ENCODE results near the gene TXN2.
"Not testable (repeated sequence)": the region's sequence is repeated elsewhere in the genome, so short reads cannot be mapped to it uniquely, and the experiment has no call there.

The TXN2 gene, protein sequence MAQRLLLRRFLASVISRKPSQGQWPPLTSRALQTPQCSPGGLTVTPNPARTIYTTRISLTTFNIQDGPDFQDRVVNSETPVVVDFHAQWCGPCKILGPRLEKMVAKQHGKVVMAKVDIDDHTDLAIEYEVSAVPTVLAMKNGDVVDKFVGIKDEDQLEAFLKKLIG

DNA sequence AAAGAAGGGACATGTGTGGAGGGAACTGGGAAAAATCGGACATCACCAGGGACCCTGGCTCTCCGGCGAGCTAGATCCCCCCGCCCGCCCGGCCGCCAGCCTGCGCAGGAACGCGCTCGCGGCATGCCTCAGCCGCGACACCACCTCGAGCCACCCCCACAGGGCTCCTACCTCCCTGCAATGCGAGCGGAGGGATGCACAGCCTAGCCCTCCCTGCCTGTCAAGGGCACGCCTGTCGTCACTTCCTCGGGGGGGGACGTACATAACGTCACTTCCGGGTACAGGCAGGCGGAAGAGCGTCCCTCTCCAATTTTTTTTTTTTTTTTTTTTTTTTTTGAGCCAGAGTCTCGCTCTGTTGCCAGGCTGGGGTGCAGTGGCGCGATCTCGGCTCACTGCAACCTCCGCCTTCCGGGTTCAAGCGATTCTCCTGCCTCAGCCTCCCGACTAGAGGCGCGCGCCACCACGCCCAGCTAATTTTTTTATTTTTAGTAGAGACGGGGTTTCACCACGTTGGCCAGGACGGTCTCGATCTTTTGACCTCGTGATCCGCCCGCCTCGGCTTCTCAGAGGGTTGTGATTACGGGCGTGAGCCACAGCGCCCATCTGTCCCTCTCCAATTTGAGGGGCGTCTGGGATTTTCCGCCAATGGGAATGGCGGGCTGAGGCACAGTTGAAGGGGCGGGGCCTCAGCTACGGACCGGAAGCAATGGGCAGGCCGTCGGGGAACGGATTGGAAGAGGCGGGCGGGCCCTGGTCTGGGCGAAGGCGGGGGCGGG, at the start of gene TXN2:
Gene TXN2, minus strand, starts transcription at position 248 of the 776 bp plus-strand sequence. CDS start 803 bp downstream, outside the sequence.
- peak; percentile 95 for DNase-seq

DNA sequence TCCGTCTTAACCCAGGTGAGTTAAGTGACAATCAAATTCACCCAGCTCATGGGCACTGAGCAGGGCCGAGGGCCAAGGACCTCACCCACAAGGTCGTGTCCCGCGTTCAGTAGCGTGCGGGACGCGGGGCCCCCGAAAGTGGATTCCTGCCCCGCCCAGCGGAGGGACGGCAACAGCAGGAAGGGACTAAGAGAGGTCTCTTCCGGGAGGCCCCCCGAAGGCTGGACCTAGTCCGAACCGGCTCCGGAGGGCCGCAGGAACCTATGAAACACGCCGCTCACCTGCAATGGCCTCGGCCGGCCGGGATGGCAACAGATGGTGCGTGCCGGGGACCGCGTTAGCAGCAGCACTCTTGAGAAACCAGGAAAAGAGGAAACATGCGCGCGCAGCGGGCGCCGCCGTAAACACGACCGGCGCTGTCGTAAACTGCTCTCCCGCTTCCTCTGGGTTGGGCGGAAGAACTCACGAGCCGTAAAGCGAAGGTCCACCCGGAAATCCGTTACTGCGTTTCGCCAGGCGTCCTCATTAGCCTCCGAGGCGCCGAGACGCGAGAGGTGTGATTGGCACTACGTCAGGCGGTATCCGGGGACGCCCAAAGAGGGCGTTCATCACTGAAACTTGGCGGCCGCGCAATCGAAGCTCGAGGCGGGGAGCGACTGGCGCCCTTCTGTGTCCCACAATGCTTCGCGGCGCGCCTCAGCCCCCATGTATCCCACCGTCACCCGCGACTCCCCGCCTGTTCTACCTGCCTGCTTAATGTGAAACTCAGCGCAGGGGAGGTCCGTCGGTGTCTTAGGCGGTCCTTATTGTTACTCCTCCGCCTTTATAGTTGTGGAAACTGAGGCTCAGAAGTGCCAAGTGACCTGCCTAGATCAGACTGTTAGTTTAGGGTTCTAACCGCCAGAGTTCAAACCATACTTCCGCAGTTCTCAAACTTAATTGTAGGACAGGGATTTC, 47.6 kb upstream of the TXN2 start, which contains the start of gene EIF3D:
Gene EIF3D, minus strand, starts transcription at position 372 of the 957 bp plus-strand sequence. CDS start 3,045 bp downstream, outside the sequence.
- peak; percentile 98 for DNase-seq

DNA sequence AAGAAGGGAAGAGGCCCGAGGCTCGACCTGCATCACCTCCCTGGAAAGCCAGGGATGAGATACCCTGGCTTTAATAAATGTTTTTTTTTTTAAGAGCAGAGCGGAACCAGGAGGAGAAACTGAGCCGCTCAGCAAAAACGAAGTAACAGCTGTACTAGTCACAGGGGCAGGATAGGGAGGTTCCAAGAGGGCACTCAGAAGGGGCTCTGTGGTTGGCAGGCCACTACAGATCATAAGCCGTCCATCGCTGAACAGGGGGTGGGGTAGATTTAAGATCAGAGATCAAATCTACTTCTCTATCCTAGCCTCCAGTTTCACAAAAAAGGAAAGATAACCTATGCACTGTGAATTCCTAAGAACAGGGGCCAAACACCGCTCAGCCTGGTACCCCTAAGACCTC, 46.9 kb upstream of the TXN2 start:
- DNase-seq: peak; percentile 20

DNA sequence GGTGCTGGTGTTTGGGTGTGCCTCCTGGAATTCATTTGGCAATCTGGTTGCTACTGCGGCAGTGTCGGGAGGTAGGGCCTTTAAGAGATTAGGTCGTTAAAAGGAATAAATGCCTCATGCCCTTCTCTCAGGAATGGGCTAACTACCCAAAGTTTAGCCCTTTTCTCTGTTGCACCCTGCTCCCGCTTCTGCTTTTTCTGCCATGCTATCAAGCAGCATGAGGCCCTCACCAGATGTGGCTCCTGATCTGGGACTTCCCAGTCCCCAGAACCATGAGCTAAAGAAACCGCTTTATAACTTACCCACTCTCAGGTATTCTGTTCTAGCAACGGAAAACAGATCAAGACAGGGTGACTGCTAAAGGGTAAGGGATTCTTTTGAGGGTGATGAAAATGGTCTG, 41.2 kb upstream of the TXN2 start:
- no peak for DNase-seq

DNA sequence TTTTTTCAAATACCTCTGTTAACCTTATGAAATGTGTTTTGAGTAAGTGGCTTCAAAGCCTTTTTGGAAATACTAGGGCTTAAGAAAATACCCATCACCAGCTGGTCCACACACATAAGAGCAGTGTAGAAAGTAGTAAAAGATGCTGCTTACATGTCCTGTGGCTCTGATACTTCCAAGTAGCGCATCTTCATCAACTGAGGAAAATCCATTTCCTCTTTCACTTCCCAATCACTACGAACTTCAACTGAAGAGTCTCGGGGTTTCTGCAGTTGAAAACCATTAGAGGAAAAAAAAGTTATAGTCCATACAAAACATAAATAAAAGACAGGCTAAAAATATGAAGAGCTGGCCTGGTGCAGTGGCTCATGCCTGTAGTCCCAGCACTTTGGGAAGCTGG, 39.0 kb upstream of the TXN2 start:
- DNase-seq: no peak

DNA sequence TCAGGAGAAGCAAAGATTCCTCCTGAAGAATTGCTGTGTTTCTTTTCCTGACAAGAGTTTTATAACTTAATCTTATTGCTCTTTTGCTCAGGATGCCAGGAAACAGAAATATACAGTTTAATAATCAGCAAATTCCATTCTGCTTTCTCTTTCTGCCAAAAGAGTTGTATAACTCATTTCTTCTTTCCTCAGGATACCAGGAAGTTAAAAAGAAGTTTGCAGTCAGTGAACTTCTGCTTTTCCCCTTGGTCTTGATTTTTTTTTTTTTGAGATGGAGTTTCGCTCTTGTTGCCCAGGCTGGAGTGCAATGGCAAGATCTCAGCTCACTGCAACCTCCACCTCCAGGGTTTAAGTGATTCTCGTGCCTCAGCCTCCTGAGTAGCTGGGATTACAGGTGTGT, 38.5 kb upstream of the TXN2 start:
- not testable (repeated sequence) for DNase-seq

DNA sequence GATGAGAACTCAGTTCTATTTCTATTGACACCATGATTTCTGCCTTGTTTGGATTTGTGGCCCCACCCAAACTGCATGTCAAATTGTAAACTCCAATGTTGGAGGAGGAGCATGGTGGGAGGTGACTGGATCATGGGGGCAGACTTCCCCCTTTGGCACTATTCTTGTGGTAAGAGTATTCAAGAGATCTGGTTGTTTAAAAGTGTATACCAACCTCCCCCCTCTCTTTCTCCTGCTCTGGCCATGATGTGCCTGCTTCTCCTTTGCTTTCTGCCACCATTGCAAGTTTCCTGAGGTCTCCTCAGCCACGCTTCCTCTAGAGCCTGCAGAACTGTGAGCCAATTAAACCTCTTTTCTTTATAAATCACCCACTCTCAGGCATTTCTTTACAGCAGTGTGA, 33.3 kb upstream of the TXN2 start:
- no peak for DNase-seq

DNA sequence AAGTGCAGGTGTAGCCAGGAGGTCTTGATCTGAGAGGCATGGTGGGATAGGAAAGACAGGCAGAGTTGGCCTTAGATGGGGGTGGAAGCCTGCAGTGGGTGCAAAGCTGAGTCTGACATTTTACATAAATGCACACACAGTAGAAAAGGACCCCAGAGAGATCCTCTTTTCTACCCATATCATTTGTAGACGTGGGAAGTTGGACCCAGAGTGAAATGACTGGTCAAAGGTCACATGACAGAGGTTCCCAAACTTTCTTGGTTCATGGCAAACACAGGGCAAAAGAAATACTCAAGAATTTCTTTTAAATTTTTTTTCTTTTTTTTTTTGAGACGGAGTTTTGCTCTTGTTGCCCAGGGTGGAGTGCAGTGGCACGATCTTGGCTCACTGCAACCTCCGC, 31.6 kb upstream of the TXN2 start:
- no peak for DNase-seq

DNA sequence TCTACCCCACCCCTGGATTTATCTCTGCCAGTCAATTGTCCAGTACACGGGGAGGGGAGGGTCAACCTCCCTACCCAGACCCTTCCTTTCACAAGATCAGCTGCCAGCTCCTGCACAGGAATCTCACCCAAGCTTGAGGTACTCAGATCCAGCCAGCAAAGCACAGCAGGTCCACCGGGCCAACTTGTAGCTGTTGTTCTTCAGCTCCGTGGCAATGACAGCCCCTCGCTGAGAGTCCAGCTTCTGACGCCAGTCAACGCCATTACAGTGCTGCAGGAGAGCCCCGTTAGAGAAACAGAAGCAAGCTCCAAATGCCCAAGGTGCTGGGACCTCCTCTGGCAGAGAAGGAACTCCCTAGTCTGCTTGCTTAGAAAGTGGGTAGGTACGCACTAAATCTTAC, 30.9 kb upstream of the TXN2 start:
- DNase-seq: no peak

DNA sequence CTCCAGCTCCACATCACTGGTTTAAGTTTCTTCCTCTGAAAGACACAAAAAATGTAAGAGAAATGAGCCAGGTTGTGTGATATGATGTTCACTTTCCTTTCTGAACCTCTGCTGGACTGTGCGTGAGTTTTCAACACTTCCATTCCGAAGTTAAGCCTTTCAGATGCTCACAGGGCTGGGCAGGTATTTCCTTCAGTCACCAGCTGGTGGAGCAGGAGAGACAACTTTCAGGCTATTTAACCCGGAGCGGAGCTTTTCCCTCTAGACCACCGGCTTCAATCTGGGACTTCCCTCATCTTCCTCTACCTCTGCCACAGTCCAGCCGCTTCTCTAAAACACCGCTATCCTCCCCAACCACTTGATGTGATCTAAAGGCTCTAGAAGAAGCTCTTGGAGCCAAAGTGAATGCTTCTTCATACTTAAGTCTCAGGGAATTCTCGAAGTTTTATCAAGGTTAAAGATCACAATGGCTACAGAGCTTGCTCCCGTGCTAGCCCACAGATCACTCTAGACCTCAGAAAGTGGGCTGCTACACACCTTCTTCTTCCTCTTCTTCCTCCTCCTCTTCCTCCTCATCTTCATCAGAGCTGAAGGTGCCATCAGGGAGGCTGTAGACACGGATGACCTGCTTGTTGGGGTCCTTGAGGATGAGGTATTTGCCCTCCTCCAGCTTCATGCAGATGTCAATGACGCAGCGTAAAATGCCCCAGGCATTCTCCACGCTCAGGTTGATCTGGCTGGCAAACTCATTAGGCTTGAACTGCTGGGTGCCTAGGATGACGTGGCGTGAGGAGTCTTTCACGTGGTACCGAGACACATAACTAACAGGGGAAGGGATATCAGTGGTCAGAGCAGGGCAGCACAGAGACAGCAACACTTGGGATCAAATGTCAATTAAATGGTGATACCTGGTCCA, 29.8 kb upstream of the TXN2 start:
- DNase-seq: peak; percentile 27

DNA sequence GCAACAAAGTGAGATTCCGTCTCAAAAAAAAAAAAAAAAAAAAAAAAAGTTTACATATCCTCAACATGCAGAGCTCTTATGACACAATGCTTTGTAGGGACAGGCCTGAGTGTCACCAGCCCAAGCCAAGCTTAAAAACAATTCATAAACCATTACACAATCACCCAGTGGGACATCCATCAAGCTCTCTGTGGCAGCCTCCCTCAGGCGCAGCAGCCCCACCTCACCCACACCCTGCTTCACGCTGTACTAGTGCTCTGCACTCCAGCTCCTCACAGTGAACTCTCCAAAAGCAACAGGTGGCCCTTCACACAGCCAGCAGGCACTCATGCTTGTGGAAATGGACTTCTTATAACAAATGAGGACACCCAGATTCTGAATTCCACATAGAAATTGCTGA, 28.9 kb upstream of the TXN2 start:
- no peak for DNase-seq

DNA sequence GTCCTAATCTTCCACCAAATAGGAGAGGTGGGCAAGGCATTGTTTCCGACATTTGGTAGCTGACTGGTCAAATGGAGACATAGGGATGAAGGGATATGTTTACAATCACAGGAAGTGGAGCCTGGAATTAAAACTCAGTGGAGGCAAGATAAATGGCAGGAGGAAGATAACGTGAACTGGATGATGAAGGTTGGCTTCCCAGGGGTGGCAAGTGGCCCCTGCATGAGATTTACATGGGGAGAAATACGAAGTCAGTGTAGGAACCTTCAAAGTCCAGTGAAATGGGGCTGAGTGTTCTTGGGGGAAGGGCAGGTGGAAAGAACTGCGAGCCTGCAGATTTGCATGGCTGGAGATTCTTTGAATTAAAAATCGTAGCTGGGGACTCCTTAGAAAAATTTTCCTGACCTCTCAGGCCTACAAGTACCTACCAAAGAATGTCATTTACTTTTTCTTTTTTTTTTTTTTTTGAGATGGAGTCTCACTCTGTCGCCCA, 26.1 kb upstream of the TXN2 start:
- no peak for DNase-seq

DNA sequence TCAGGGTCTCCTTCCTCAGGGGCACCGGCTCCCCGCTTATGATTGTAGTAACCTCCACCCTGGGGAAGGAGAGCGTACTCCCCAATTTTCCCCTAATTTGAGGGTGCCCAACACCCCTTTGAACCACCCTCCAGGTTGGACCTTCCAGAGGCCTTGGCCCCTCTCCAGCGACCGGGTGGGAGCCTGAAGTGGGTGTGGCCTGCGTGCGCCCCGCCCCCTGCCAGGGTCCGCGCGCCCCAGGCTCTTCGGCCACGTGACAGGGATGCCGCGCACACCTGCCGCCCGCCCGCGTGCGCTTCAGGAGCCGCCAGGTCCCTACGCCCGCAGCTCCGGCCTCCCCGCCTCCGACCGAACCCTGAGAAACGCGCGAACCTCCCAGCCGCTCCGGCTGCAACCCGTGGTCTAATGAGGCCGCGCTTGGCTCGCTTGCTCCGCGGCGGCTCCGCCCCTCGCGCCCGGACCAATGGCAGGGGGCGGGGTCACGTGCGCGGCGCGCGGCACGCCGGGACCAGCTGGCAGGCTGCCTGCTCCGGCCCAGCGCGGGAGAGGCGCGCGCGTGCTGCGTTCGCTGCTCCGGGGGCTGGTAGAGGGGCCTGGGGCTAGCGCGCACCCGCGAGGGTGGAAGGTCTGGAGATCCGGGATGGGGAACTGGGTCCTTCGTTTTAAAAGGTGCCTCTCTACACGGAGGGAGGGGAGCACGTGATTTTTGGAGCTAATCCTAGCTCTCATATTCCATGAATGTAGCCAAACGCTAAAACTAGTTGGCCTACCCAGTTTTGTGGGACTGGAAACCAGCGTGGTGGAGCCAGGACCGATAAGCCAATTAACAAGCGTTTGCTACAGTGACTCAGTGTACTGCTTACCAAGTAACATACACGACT, 25.4 kb upstream of the TXN2 start, which contains the start of gene FOXRED2:
Gene FOXRED2, minus strand, starts transcription at position 404 of the 881 bp plus-strand sequence. CDS start 618 bp downstream, outside the sequence.
- DNase-seq: peak; percentile 89

DNA sequence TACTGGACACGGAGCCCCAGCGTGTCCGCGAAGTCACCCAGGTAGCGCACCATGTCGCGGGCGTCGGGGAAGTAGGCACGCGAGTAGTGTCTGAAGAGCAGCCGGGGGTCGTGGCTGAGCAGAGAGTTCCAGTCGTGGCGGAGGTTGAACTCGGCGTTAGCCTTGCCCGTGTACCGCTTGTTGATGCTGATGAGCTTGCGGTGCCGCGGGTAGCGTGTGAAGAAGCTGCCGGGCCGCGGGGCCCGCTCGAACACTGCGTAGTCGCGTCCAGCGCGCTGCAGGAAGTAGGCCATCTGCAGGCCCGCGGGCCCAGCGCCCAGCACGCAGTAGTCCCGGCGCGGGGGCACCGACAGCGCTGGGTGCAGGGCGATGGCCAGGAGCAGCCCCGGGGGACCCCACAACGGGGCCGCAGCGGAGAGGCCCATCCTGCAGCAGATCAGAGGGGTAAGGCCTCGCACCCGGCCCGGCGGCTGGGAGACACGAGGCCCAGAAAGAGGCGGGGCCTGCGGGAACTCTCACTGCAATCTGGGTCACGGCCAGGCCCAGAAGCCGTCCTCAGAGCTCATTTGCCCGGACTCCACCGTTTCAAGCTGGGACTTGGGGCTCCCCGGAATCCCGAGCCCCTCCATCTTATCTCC, 24.7 kb upstream of the TXN2 start:
- no peak for DNase-seq

DNA sequence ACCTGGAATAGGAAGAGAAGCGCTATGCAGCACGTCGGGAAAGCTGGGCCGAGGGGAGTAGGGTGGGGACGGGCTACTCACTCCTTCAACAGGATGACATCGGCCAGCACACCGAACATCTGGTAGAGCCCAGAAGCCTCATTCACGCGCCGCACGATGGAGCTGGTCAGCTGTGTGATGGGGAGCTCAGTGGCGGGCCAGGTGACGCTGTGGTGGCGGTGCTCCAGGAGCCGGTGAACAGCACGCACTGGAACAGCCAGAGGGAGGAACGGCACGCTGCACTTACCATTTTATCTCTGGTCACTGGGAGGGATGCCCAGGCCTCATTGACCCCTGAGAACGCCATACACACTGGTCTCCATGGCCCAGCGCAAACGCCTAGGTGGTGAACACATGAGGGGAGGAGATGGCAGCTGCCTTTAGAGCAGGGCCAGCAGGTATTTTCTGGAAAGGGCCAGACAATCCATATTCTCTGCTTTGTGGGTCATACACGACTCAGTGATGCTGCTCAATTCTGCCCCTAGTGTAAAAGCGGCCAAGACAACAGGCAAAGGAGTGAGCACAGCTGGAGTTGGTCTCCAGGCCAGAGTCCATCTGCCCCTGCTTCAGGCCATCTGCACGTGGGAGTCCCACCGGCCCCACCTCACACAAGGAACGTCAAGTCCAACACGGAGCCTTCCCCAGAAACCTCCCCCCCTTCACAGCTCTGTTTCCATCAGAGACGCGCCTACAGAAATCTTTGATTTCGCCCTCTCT, 16.6 kb upstream of the TXN2 start:
- no peak for DNase-seq

DNA sequence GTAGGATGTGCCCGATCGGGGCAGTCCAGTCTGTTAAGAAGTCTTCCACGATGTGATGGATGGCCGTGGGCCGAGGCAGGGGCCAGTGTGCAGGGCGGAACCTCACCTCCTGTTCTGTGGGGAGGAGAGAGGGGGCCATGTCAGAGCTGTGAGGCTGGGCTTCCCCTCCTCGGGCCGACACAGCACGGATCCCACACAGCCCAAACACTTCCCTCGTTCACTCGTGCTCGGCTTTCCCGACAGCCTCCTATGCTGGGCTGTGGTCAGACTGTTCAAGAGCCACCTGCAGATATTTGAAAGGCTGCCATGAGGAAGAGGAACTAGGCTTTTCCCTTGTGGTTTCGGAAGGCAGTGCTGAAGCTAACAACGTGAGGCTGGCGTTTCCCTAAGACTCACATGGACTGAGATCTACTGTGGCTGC, 12.3 kb upstream of the TXN2 start:
- DNase-seq: no peak

DNA sequence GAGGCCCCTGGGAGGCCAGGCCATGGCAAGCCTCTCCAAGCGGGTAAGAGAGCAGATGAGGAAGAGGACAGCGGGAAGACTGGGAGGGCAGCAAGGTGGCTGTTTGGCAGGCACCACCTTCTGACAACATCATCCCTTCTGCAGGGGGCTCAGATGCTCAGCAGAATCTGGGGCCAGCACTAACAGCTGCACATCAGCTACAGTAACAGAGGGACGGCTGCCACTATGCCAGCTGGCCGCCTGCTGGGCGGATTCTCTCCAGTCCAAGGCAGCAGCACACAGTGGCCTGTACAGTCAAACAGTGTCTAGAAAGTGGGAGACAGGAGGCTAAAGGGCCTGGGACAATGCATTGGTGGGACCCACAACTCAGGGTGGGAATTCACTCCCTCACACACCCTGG, 10.7 kb upstream of the TXN2 start:
- no peak for DNase-seq

DNA sequence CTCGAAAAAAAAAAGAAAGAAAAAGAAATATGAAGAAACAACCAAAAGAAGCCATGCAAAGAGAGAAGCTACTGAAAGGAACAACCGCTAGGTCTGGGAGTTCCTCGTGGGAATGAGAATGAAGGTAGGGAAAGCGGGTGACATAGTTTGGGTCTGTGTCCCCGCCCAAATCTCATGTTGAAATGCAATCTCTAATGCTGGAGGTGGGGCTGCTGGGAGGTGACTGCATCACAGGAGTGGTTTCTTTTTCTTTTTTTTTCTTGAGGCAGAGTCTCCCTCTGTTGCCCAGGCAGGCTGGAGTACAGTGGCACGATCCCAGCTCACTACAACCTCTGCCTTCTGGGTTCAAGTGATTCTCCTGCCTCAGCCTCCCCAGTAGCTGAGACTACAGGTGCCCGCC, 9.7 kb upstream of the TXN2 start:
- DNase-seq: no peak

DNA sequence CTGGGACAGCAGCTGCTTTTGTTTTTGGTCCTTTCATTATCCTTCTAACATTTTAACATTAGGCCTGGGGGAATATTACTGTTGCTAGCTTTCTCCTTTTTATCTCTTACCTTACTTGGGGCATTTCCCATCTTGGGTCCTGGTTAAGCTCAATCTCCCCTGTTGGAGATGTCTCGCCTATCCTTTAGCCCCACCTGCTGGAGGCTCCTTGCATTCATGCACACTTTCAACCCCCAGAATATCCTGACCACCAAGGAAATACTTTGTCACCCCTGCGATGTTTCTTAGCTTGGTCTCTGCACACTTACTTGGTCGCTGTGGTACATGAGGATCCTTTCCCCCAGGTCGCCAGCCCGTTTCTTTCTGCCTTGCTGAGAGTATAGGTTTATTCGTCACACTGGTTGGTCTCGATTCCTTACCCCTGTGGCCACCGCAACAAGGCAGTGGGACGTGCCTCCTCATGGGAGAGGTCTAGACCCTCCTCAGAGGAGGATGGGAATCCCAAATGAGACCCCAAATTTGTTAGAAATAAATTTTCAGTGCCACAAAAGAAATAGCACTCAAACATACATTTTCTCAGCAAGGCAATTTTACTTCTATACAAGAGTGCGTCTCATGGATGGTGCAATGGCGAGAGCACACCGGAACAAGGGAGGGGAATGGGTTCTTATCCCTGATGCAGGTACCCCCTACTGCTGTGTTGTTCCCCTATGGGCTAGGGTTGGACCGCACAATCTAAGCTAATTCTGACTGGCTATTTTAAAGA, 5.4 kb upstream of the TXN2 start:
- peak; percentile 67 for DNase-seq

Measured in activated naive CD4-positive, alpha-beta T cell treated with Interleukin-2 at 50 U/mL for 16 hours (primary cell).